ENCODE results near the gene STARD4.

The STARD4 gene

DNA sequence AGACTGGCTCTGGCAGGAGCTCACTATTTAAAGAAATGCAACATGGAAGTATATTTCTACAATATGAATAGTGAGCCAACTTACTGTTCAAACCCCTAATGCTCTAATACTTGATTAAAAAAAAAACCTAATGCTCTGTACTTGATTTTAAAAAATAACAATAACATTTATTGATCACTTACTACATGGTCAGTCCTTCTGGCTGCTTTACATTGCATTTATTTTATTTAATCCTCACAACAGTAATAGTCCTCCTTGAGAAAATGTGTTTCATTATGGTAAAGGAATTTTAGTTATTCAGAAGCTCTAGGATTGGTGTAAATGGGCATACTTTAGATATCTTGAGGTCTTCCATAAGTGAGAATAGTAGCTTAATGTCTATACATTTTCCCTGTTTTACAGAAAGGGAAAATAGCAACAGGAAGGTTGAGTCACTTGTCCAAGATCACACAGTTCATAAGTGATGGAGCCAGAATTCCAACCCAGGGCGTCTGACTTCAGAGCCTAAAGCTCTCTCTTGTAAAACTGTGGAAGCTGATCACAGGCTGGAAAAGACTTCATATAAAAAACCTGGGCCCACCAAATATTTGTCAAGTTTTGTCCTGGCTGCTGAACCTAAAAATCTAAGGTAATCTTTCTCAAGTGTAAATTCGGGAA lies 1.0 kb downstream of the STARD4 start:
- H3K27me3 ChIP-seq (replicated peaks; ENCODE audit: control insufficient read depth, insufficient read depth, low read length) = no peaks in the 10 kb centered on the region
- no peaks in the 10 kb centered on the region for H3K36me3 ChIP-seq (ENCODE audit: control insufficient read depth, insufficient read depth, low read length)
- H3K4me3 ChIP-seq (replicated peaks; ENCODE audit: low read depth, low read length) = peak overlapping the region; percentile 98
- DNase-seq (ENCODE audit: extremely low read depth, insufficient read length) = no peak
- TF ChIP-seq CTCF (IDR thresholded peaks at IDR 0.05; ENCODE audit: insufficient read depth, low read length, poor library complexity, severe bottlenecking) = no peak

- Histone ChIP-seq H3K27me3 (replicated peaks; ENCODE audit: control insufficient read depth, insufficient read depth, low read length) (no peaks in the 10 kb centered on the region), H3K4me3 (replicated peaks; ENCODE audit: low read depth, low read length) (peak overlapping the region; percentile 98), H3K36me3 (ENCODE audit: control insufficient read depth, insufficient read depth, low read length) (no peaks in the 10 kb centered on the region; the same call in none of the 2 replicates)
- no peak for DNase-seq (ENCODE audit: extremely low read depth, insufficient read length)
- no peak for TF ChIP-seq CTCF (IDR thresholded peaks at IDR 0.05; ENCODE audit: insufficient read depth, low read length, poor library complexity, severe bottlenecking)
Measured at GRCh38 chr5:111509119-111509518, 3.2 kb downstream of the STARD4 start.

- DNase-seq (ENCODE audit: extremely low read depth, insufficient read length) = no peak
- H3K27me3 ChIP-seq (replicated peaks; ENCODE audit: control insufficient read depth, insufficient read depth, low read length) = no peaks in the 10 kb centered on the region
- peaks cover 1% of the 10 kb centered on the region for H3K36me3 ChIP-seq (ENCODE audit: control insufficient read depth, insufficient read depth, low read length)
- no peak for TF ChIP-seq CTCF (IDR thresholded peaks at IDR 0.05; ENCODE audit: insufficient read depth, low read length, poor library complexity, severe bottlenecking)
- no peak overlapping the region for H3K4me3 ChIP-seq (replicated peaks; ENCODE audit: low read depth, low read length)
Measured at GRCh38 chr5:111507276-111507675, 5.1 kb downstream of the STARD4 start.

GRCh38 chr5:111505096-111505495 lies 7.2 kb downstream of the STARD4 start:
- TF ChIP-seq CTCF (IDR thresholded peaks at IDR 0.05; ENCODE audit: insufficient read depth, low read length, poor library complexity, severe bottlenecking) = no peak
- H3K36me3 ChIP-seq (ENCODE audit: control insufficient read depth, insufficient read depth, low read length) = peaks cover 1% of the 10 kb centered on the region
- DNase-seq (ENCODE audit: extremely low read depth, insufficient read length) = no peak
- H3K4me3 ChIP-seq (replicated peaks; ENCODE audit: low read depth, low read length) = no peak overlapping the region
- no peaks in the 10 kb centered on the region for H3K27me3 ChIP-seq (replicated peaks; ENCODE audit: control insufficient read depth, insufficient read depth, low read length)

DNA sequence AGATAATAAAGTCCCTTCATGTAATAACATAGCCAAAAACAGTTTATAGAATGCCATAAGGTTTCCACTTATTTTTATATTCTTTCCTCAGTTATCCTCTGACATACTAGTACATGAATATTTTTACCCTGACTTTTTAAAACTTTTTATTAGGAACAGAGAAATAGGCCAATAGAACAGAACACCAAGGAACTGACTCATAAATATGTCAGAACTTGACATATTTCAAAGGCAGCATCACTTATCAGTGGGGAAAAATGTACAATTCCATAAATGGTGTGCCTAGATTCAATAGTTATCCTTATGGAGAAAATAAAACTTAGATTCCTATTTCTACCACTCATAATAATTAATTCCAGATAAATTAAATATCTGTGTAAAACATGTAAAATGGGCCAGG lies 9.4 kb downstream of the STARD4 start:
- no peak for DNase-seq (ENCODE audit: extremely low read depth, insufficient read length)
- no peak for TF ChIP-seq CTCF (IDR thresholded peaks at IDR 0.05; ENCODE audit: insufficient read depth, low read length, poor library complexity, severe bottlenecking)
- Histone ChIP-seq H3K4me3 (replicated peaks; ENCODE audit: low read depth, low read length) (no peak overlapping the region), H3K27me3 (replicated peaks; ENCODE audit: control insufficient read depth, insufficient read depth, low read length) (no peaks in the 10 kb centered on the region), H3K36me3 (ENCODE audit: control insufficient read depth, insufficient read depth, low read length) (peaks cover 4% of the 10 kb centered on the region)

DNA sequence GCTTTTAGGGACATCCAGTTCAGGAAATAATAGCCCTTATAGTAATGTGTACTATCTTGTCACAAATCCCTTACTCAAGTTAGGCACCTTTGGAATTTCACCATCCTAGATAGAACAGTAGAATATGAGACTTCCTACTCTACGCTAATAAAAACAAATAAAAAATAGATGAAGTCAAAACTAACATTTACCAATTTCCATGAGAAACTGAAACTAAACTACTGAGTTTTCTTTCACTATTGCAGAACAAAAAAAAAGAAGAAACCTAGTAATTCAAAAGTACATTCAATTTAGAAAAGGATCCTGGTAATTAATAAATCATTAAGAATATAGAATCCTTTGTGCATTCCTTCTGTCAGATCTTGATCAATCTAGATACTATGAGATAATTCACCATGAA lies 14.0 kb downstream of the STARD4 start:
- no peak for TF ChIP-seq CTCF (IDR thresholded peaks at IDR 0.05; ENCODE audit: insufficient read depth, low read length, poor library complexity, severe bottlenecking)
- DNase-seq (ENCODE audit: extremely low read depth, insufficient read length) = no peak
- Histone ChIP-seq H3K27me3 (replicated peaks; ENCODE audit: control insufficient read depth, insufficient read depth, low read length) (no peaks in the 10 kb centered on the region), H3K36me3 (ENCODE audit: control insufficient read depth, insufficient read depth, low read length) (peaks cover 7% of the 10 kb centered on the region), H3K4me3 (replicated peaks; ENCODE audit: low read depth, low read length) (no peak overlapping the region)

Data from GM06990 (cell line).